KOPT-K1 (cell line): ENCODE data around the gene SMARCE1.

Experiments used
- H3K27ac ChIP-seq: fragments of 200-600 bp; sonication (generic); 2 replicates; pipeline ENCODE4 v1.5.1; 2016; ENCODE audit warnings: antibody characterized with exemption, mild to moderate bottlenecking, low read depth, low read length; ENCODE audit not compliant: poor library complexity, severe bottlenecking
- H3K36me3 ChIP-seq: fragments of 200-600 bp; sonication (generic); 2 replicates; pipeline ENCODE4 v1.5.1; 2017; ENCODE audit warnings: antibody characterized with exemption, mild to moderate bottlenecking, low read length, moderate library complexity; ENCODE audit not compliant: insufficient read depth
- H3K9me3 ChIP-seq: fragments of 200-600 bp; sonication (generic); 2 replicates; pipeline ENCODE4 v1.5.1; 2017; ENCODE audit warnings: antibody characterized with exemption, low read length, mild to moderate bottlenecking; ENCODE audit not compliant: insufficient read depth, poor library complexity, severe bottlenecking

The SMARCE1 gene

GRCh38 chr17:40647624-40648383 lies at the start of gene SMARCE1:
Gene SMARCE1 (minus strand): TSS chr17:40647818. CDS start chr17:40645802, 2,016 bp downstream.
- Histone ChIP-seq H3K36me3 (peaks cover 35% of the 10 kb centered on the region), H3K9me3 (no peaks in the 10 kb centered on the region), H3K27ac (peak within 1 kb of the TSS; percentile 95)

GRCh38 chr17:40697297-40697696 lies 49.7 kb upstream of the SMARCE1 start:
- H3K36me3 ChIP-seq, result no peaks in the 10 kb centered on the region
- H3K27ac ChIP-seq, result no peak overlapping the region
- H3K9me3 ChIP-seq, result no peaks in the 10 kb centered on the region

- H3K9me3 ChIP-seq, result no peaks in the 10 kb centered on the region
- H3K27ac ChIP-seq, result no peak overlapping the region
- no peaks in the 10 kb centered on the region for H3K36me3 ChIP-seq
Measured at GRCh38 chr17:40696651-40697072, 49.0 kb upstream of the SMARCE1 start.

GRCh38 chr17:40695874-40696472 lies 48.4 kb upstream of the SMARCE1 start:
- Histone ChIP-seq H3K9me3 (no peaks in the 10 kb centered on the region), H3K36me3 (no peaks in the 10 kb centered on the region), H3K27ac (no peak overlapping the region)

- Histone ChIP-seq H3K9me3 (no peaks in the 10 kb centered on the region), H3K27ac (no peak overlapping the region), H3K36me3 (no peaks in the 10 kb centered on the region)
Measured at GRCh38 chr17:40694584-40694983, 47.0 kb upstream of the SMARCE1 start.

GRCh38 chr17:40687106-40687505 lies 39.5 kb upstream of the SMARCE1 start:
- no peaks in the 10 kb centered on the region for H3K9me3 ChIP-seq
- no peak overlapping the region for H3K27ac ChIP-seq
- H3K36me3 ChIP-seq, result no peaks in the 10 kb centered on the region

- Histone ChIP-seq H3K27ac (no peak overlapping the region), H3K9me3 (no peaks in the 10 kb centered on the region), H3K36me3 (no peaks in the 10 kb centered on the region)
Measured at GRCh38 chr17:40686192-40686591, 38.6 kb upstream of the SMARCE1 start.

GRCh38 chr17:40680998-40681397 lies 33.4 kb upstream of the SMARCE1 start:
- no peaks in the 10 kb centered on the region for H3K9me3 ChIP-seq
- no peaks in the 10 kb centered on the region for H3K36me3 ChIP-seq
- no peak overlapping the region for H3K27ac ChIP-seq

- no peak overlapping the region for H3K27ac ChIP-seq
- no peaks in the 10 kb centered on the region for H3K9me3 ChIP-seq
- no peaks in the 10 kb centered on the region for H3K36me3 ChIP-seq
Measured at GRCh38 chr17:40679523-40679907, 31.9 kb upstream of the SMARCE1 start.

- H3K27ac ChIP-seq, result no peak overlapping the region
- no peaks in the 10 kb centered on the region for H3K9me3 ChIP-seq
- no peaks in the 10 kb centered on the region for H3K36me3 ChIP-seq
Measured at GRCh38 chr17:40678902-40679522, 31.4 kb upstream of the SMARCE1 start.

- no peak overlapping the region for H3K27ac ChIP-seq
- no peaks in the 10 kb centered on the region for H3K9me3 ChIP-seq
- H3K36me3 ChIP-seq, result no peaks in the 10 kb centered on the region
Measured at GRCh38 chr17:40675905-40676304, 28.3 kb upstream of the SMARCE1 start.

GRCh38 chr17:40672654-40673053 lies 25.0 kb upstream of the SMARCE1 start:
- H3K27ac ChIP-seq, result no peak overlapping the region
- no peaks in the 10 kb centered on the region for H3K36me3 ChIP-seq
- H3K9me3 ChIP-seq, result no peaks in the 10 kb centered on the region

- no peaks in the 10 kb centered on the region for H3K9me3 ChIP-seq
- H3K27ac ChIP-seq, result no peak overlapping the region
- no peaks in the 10 kb centered on the region for H3K36me3 ChIP-seq
Measured at GRCh38 chr17:40671282-40671681, 23.7 kb upstream of the SMARCE1 start.

GRCh38 chr17:40666331-40666730 lies 18.7 kb upstream of the SMARCE1 start:
- no peaks in the 10 kb centered on the region for H3K9me3 ChIP-seq
- no peak overlapping the region for H3K27ac ChIP-seq
- H3K36me3 ChIP-seq, result no peaks in the 10 kb centered on the region

GRCh38 chr17:40664582-40665333 lies 17.1 kb upstream of the SMARCE1 start, which contains the start of gene KRT222:
Gene KRT222 (minus strand): TSS chr17:40665177. CDS start chr17:40665099, 78 bp downstream.
- Histone ChIP-seq H3K27ac (no peak within 1 kb of the TSS), H3K36me3 (no peaks in the 10 kb centered on the region), H3K9me3 (no peaks in the 10 kb centered on the region)
